GM12872 (cell line): ENCODE data around the gene SAMHD1.
A peak's percentile ranks its signal among the peaks of the same experiment; 100 is the strongest.

Source experiments
- TF ChIP-seq, protein P1 (sequence below): IDR thresholded peaks from 3 replicates; pipeline ENCODE4 v1.5.1; 2011; ENCODE audit warnings: low read depth, mild to moderate bottlenecking, low read length, moderate library complexity; ENCODE audit not compliant: insufficient read depth

The SAMHD1 gene

DNA sequence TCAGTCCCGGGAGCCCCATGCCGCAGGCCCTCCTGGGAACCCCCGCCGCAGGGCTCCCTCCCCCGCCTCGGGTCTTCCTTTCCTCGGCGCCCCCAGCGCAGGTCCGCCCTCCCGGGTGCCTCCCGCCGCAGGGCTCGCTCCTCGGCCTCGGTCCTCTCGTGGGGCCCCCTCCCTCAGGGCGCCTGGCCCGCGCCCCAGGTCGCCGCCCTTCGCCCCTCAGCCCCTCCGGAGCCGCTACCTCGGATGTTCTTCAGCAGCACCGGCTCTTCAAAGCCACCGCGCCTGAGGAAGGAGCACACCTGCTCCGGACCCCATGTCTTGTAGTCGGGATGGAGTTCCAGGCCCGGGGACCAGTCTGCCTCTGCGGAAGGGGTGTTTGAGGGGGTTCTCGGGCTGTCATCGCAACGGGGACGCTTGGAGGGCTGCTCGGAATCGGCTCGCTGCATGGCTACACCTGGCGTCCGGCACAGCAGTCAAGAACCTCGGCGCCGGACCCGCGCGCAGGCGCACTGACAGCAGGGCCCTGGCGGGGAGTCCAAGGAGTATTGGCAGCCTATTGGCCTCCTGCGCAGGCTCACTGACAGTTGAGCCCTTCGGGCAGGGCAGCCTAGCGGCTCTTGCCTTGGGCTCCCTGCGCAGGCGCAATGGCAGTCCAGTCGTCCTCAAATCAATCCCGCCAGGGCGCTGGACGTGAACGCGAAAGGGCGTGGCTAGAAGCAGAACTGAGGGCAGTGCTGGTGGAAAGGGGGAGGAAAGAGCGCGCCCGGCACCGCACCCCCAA lies at the start of gene SAMHD1:
Gene SAMHD1 (minus strand): TSS at position 511 of the 781 bp plus-strand sequence. CDS start 65 bp downstream, at position 446.
- TF ChIP-seq, protein P1, sequence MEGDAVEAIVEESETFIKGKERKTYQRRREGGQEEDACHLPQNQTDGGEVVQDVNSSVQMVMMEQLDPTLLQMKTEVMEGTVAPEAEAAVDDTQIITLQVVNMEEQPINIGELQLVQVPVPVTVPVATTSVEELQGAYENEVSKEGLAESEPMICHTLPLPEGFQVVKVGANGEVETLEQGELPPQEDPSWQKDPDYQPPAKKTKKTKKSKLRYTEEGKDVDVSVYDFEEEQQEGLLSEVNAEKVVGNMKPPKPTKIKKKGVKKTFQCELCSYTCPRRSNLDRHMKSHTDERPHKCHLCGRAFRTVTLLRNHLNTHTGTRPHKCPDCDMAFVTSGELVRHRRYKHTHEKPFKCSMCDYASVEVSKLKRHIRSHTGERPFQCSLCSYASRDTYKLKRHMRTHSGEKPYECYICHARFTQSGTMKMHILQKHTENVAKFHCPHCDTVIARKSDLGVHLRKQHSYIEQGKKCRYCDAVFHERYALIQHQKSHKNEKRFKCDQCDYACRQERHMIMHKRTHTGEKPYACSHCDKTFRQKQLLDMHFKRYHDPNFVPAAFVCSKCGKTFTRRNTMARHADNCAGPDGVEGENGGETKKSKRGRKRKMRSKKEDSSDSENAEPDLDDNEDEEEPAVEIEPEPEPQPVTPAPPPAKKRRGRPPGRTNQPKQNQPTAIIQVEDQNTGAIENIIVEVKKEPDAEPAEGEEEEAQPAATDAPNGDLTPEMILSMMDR = 0 out of 3 replicates have a peak, but pooled peaks have one; percentile 2

DNA sequence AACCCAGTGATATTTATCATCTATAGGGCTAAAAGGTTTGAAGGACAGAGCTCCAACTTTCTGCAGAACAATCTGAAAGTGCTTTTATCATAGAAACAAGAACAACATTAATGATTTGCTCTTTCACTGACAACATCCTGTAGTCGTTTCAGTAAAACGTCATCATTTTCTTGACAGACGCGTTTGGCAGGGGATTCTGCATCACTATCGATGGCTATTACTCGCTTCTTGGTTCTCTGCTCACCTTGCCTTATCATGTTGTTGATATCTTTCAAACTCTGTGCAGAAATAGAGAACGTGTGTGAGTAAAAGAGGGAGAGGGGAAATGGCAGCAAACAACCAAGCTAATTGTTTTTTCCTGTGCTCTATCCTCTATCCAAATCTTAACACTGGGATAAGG lies 47.1 kb upstream of the SAMHD1 start:
- TF ChIP-seq, protein P1 = no peak

DNA sequence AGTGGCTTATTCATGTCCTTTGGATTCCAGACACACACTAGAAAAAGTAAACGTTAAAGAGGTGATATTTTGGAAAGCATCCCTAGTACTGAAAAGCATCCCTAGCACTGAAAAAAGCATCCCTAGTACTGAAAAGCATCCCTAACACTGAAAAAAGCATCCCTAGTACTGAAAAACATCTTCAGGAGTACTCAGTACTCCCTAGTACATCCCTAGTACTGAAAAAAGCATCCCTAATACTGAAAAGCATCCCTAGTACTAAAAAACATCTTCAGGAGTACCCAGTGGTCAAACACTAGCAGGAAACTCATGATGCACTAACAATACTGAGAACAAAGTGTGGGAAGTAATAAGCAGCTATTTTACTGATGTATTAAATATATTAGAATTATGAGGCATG lies 45.6 kb upstream of the SAMHD1 start:
- TF ChIP-seq, protein P1 = no peak

DNA sequence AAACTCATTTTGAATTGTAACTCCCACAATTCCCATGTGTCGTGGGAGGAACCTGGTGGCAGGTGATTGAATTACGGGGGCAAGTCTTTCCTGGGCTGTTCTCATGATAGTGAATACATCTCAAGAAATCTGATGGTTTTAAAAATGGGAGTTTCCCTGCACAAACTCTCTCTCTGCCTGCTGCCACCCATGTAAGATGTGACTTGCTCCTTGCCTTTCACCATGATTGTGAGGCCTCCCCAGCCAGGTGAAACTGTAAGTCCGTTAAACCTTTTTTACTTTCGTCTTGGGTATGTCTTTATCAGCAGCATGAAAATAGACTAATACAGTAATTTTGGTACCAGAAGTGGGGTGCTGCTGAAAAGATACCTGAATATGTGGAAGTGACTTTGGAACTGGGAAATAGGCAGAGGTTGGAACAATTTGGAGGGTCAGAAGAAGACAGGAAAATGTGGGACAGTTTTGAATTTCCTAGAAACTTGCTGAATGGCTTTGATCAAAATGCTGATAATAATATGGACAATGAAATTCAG lies 41.4 kb upstream of the SAMHD1 start:
- TF ChIP-seq, protein P1 = no peak

DNA sequence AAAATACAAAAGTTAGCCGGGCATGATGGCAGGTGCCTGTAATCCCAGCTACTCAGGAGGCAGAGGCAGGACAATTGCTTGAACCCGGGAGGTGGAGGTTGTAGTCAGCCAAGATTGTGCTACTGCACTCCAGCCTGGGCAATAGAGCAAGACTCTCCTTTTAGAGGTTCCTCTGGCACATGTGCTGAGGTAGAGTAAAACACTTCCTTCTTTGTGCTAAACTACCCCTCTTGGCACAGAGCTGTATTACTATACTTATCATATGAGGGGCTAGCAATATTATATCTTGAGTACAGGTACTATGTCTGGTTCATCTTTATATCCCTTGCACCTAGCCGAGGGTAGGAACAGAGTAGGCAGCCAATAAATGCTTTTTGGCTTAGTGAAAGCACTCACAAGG lies 40.2 kb upstream of the SAMHD1 start:
- TF ChIP-seq, protein P1 = no peak

DNA sequence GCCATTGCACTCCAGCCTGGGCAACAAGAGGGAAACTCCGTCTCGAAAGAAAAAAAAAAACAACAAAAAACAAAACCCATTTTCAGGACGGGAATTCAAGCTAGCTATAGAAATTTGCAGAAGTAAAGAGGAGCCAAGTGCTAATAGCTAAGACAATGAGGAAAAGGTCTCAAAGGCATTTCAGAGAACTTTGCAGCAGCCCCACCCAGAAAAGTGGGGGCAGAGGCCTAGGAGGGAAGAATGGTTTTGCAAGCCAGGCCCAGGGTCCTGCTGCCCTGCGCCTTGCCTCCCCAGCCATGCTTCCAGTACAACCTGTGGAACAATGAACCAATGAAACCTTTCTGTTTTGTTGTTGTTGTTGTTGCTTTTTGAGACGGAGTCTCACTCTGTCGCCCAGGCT lies 38.3 kb upstream of the SAMHD1 start:
- TF ChIP-seq, protein P1 = no peak

DNA sequence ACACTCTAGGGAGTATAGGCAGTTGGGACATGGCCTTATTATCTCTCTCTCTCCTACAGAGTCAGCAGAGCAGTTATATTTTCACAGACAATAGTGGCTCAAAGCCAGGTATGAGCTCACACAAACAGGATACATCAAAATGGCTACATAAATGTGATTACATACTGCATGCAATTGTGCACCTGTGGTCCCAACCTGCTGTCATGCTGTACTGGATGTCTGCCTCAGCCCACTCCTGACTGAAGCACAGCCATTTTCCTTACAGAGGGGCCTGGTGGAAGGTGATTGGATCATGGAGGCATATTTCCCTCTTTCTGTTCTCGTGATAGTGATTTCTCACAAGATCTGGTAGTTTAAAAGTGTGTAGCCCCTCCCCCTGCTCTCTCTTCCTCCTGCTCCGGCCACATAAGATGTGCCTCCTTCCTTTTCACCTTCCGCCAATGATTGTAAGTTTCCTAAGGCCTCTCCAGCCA lies 37.0 kb upstream of the SAMHD1 start:
- TF ChIP-seq, protein P1 = no peak
